ENCODE results near the gene RTRAF. TPM values are rescaled to one million over a fixed set of nuclear protein-coding genes. Genes with fewer than 3 reads are reported as not detected.

RTRAF gene
- total RNA-seq, 1 experiment from 2014 or later, result 223 TPM

DNA sequence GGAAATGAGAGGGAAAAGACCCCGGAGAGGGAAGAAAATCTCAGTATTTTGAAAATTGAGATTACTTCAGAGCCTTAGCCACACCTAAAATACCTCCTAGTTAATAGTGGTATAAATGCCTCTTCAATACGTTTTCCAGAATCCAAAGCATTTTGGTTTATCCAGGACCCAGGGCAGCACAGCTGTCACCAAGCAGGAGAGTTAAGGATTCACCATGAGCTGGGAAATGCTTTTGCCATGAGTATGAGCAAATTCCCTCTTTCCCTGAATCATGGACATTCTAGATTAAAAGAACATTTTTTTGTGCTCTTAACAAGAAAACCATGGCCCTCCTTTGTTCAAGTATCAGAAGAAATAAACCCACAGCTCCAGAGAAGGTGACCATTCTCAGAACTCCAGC is 21.8 kb upstream of the RTRAF start:
- no peak overlapping the region for H3K4me3 Mint-ChIP-seq (ENCODE audit: unreplicated experiment)
- ChIA-PET CTCF (no interaction called here), POLR2A (no interaction called here)
- H3K36me3 ChIP-seq (ENCODE audit: control insufficient read depth, insufficient read depth, low read length), result no peaks in the 10 kb centered on the region
- H3K9me3 Mint-ChIP-seq (ENCODE audit: unreplicated experiment), result no peaks in the 10 kb centered on the region
- H3K9me3 ChIP-seq, result no peaks in the 10 kb centered on the region
- H3K36me3 Mint-ChIP-seq (ENCODE audit: insufficient read depth, unreplicated experiment), result no peaks in the 10 kb centered on the region
- no peak overlapping the region for H3K4me3 ChIP-seq (ENCODE audit: low read depth, low read length)
- H3K27ac Mint-ChIP-seq (ENCODE audit: unreplicated experiment), result no peak overlapping the region
- no peaks in the 10 kb centered on the region for H3K4me1 ChIP-seq
- H3K4me1 Mint-ChIP-seq (ENCODE audit: low read depth, unreplicated experiment), result no peaks in the 10 kb centered on the region
- intact Hi-C loops (cut with micrococcal nuclease; ENCODE audit: unreplicated experiment), result no loop called here
- TF ChIP-seq, protein P1, sequence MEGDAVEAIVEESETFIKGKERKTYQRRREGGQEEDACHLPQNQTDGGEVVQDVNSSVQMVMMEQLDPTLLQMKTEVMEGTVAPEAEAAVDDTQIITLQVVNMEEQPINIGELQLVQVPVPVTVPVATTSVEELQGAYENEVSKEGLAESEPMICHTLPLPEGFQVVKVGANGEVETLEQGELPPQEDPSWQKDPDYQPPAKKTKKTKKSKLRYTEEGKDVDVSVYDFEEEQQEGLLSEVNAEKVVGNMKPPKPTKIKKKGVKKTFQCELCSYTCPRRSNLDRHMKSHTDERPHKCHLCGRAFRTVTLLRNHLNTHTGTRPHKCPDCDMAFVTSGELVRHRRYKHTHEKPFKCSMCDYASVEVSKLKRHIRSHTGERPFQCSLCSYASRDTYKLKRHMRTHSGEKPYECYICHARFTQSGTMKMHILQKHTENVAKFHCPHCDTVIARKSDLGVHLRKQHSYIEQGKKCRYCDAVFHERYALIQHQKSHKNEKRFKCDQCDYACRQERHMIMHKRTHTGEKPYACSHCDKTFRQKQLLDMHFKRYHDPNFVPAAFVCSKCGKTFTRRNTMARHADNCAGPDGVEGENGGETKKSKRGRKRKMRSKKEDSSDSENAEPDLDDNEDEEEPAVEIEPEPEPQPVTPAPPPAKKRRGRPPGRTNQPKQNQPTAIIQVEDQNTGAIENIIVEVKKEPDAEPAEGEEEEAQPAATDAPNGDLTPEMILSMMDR (IDR thresholded peaks at IDR 0.05; ENCODE audit: insufficient read depth in 1 of 2, low read depth in 1 of 2, low read length in 1 of 2, severe bottlenecking in 1 of 2, unreplicated experiment in 1 of 2), result no peak
- DNase-seq, result no peak
- no TSS peak for BruUV-seq (replicated peaks)
- H3K27me3 ChIP-seq (replicated peaks; ENCODE audit: control insufficient read depth, insufficient read depth, low read length), result no peaks in the 10 kb centered on the region
- H3K27me3 Mint-ChIP-seq (ENCODE audit: insufficient read depth, unreplicated experiment), result no peaks in the 10 kb centered on the region

DNA sequence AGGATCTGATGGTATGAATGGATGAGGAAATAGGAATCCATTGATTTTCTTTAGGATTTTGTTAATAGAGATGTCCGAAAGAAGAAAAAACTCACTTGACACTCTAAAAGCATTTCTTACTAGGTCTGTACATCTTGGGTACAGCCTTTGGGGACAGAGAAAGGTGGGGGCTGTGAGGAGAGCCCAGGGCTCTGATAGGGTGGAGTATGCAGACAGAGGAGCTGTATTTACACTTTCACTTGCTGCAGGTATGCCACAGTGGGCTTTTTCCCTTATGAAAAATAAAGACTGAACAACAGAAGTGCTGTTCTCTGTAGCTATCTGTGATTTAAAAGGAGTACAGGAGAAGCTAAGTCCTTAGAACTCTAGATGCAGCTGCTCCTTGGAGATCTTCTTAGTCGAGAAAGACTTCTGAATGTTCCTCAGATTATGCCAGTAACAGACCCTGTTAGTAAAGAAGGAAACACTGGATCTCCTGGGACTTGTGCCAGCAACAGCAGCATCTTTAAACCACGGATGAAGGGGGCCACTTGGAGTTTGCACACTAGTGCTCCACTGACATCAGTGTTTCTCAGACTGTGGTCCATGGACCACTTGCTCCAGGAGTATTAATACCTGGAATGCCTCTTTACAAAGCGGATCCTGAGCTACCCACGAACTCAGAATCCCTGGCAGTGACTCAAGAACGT is 19.4 kb upstream of the RTRAF start:
- Histone ChIP-seq H3K4me1 (no peaks in the 10 kb centered on the region), H3K27me3 (replicated peaks; ENCODE audit: control insufficient read depth, insufficient read depth, low read length) (no peaks in the 10 kb centered on the region), H3K4me3 (ENCODE audit: low read depth, low read length) (no peak overlapping the region), H3K9me3 (no peaks in the 10 kb centered on the region), H3K36me3 (ENCODE audit: control insufficient read depth, insufficient read depth, low read length) (no peaks in the 10 kb centered on the region)
- H3K4me1 Mint-ChIP-seq (ENCODE audit: low read depth, unreplicated experiment), result no peaks in the 10 kb centered on the region
- ChIA-PET CTCF (no interaction called here), POLR2A (no interaction called here)
- BruUV-seq (replicated peaks), result no TSS peak
- H3K9me3 Mint-ChIP-seq (ENCODE audit: unreplicated experiment), result no peaks in the 10 kb centered on the region
- DNase-seq, result no peak
- intact Hi-C loops (cut with micrococcal nuclease; ENCODE audit: unreplicated experiment), result no loop called here
- H3K4me3 Mint-ChIP-seq (ENCODE audit: unreplicated experiment), result no peak overlapping the region
- TF ChIP-seq, protein P1 (IDR thresholded peaks at IDR 0.05; ENCODE audit: insufficient read depth in 1 of 2, low read depth in 1 of 2, low read length in 1 of 2, severe bottlenecking in 1 of 2, unreplicated experiment in 1 of 2), result no peak
- no peak overlapping the region for H3K27ac Mint-ChIP-seq (ENCODE audit: unreplicated experiment)
- no peaks in the 10 kb centered on the region for H3K27me3 Mint-ChIP-seq (ENCODE audit: insufficient read depth, unreplicated experiment)
- no peaks in the 10 kb centered on the region for H3K36me3 Mint-ChIP-seq (ENCODE audit: insufficient read depth, unreplicated experiment)

DNA sequence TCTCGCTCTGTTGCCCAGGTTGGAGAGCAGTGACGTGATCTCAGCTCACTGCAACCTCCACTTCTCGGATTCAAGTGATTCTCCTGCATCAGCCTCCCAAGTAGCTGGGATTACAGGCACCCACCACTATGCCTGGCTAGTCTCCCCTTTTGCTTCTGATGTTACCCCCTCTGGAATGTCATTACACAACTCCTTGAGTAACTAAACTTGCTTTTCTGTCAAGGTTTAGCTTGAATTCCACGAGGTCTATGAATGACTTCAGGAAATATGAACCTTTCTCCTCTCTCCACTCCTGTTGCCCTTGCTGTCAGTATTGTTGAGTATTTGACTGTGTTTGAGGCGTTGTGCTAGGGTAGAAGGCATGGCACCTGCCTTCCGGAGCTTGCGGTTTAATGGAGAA is 16.8 kb upstream of the RTRAF start:
- intact Hi-C loops (cut with micrococcal nuclease; ENCODE audit: unreplicated experiment), result no loop called here
- H3K27me3 ChIP-seq (replicated peaks; ENCODE audit: control insufficient read depth, insufficient read depth, low read length), result no peaks in the 10 kb centered on the region
- CTCF ChIA-PET, result no interaction called here
- POLR2A ChIA-PET, result no interaction called here
- H3K4me3 ChIP-seq (ENCODE audit: low read depth, low read length), result no peak overlapping the region
- Mint-ChIP-seq H3K4me1 (ENCODE audit: low read depth, unreplicated experiment) (no peaks in the 10 kb centered on the region), H3K4me3 (ENCODE audit: unreplicated experiment) (no peak overlapping the region), H3K27ac (ENCODE audit: unreplicated experiment) (no peak overlapping the region), H3K9me3 (ENCODE audit: unreplicated experiment) (no peaks in the 10 kb centered on the region), H3K27me3 (ENCODE audit: insufficient read depth, unreplicated experiment) (no peaks in the 10 kb centered on the region), H3K36me3 (ENCODE audit: insufficient read depth, unreplicated experiment) (no peaks in the 10 kb centered on the region)
- DNase-seq, result no peak
- BruUV-seq (replicated peaks), result no TSS peak
- H3K4me1 ChIP-seq, result peaks cover 9% of the 10 kb centered on the region; the same call in 1 of the 2 replicates
- H3K36me3 ChIP-seq (ENCODE audit: control insufficient read depth, insufficient read depth, low read length), result no peaks in the 10 kb centered on the region
- no peaks in the 10 kb centered on the region for H3K9me3 ChIP-seq
- TF ChIP-seq, protein P1 (IDR thresholded peaks at IDR 0.05; ENCODE audit: insufficient read depth in 1 of 2, low read depth in 1 of 2, low read length in 1 of 2, severe bottlenecking in 1 of 2, unreplicated experiment in 1 of 2), result no peak
